22Rv1 (cell line): ENCODE data around the gene SPAG7.

ENCODE experiments used
- CTCF ChIP-seq: fragments of 450-650 bp; IDR thresholded peaks from 2 replicates; pipeline ENCODE4 v1.5.1; 2017; ENCODE audit warnings: mild to moderate bottlenecking
- ZFX ChIP-seq: fragments of 450-650 bp; IDR thresholded peaks from 2 replicates; pipeline ENCODE4 v1.6.1; 2017; ENCODE audit warnings: antibody characterized with exemption, borderline replicate concordance

DNA sequence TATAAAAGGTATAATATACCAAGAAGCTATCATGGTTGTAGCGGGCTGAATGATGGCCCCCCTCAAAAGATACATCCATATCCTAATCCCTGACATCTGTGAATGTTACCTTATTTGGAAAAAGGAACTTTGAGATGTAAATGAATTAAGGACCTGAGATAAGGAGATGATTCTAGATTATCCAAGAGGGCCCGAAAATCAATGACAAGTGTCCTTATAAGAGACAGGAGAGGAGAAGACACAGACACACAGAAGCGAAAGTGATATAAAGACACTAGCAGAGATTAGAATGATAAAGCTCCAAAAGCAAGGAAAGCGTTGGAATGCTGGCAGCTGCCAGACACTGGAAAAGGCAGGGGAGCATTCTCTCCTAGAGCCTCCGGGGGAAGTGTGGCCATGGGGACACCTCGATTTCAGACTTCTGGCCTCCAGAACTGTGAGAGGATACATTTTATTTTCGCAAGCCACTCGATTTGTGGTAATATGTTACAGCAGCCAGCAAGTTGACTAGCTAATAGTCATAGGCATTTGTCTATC, 48.0 kb downstream of the SPAG7 start:
- no peak for TF ChIP-seq CTCF
- no peak for TF ChIP-seq ZFX
